ENCODE measurements around the gene BCR. TPM values are rescaled to one million over a fixed set of nuclear protein-coding genes. Genes with fewer than 3 reads are reported as not detected.

The BCR gene
- total RNA-seq, 2 donors from 2014 or later = 102 to 172 TPM

DNA sequence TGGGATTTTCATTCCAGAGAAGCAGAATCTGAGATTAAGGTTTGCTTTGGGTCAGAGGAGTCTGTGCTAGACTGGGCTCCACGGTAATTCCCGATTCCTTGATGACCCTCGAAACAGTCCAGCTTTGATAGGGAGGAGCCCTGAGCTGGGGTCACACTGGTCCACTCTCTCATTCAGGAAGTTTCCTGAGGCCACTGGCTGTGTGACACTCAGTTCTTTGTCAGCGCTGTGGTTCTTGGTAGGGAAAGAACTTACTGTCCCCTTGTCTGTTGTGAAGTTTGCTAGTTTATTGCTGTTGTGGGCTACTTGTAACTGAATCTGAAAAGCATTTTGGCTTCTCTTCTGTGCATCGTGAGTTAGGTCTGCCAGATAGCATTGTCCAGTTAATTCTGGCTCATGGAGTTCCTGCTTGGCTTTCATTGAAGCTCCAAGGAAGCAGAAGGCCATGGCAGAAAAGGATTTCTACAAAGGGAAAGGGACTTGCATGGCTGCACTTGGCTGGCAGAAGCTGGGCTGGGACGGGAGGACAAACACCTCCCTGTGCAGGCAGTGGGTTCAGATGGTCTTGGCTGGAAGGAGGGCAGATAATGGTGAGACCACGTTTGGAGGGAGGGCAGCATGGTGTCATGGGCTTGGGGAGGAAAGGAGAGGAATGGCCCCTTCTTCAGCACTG, 23.3 kb downstream of the BCR start:
- Mint-ChIP-seq H3K4me3 (no peak overlapping the region), H3K9me3 (no peaks in the 10 kb centered on the region), H3K4me1 (peaks cover 30% of the 10 kb centered on the region), H3K27ac (peak overlapping the region; percentile 91), H3K36me3 (ENCODE audit: low read depth) (peaks cover 58% of the 10 kb centered on the region), H3K27me3 (ENCODE audit: insufficient read depth) (no peaks in the 10 kb centered on the region)
- Histone ChIP-seq H3K36me3 (ENCODE audit: control insufficient read depth, insufficient read depth, low read length) (peaks cover 48% of the 10 kb centered on the region), H3K4me3 (ENCODE audit: low read length) (no peak overlapping the region), H3K27ac (ENCODE audit: low read depth, low read length) (no peak overlapping the region), H3K4me1 (ENCODE audit: control insufficient read depth, insufficient read depth, low read length) (peaks cover 16% of the 10 kb centered on the region), H3K27me3 (ENCODE audit: control insufficient read depth, insufficient read depth, low read length, poor library complexity, severe bottlenecking) (no peaks in the 10 kb centered on the region), H3K9me3 (ENCODE audit: control insufficient read depth, low read length) (no peaks in the 10 kb centered on the region), H3K9ac (ENCODE audit: extremely low read depth, low read length, poor library complexity, severe bottlenecking) (no peak overlapping the region)
- 92% methylated on average over 6 to 7 of the region's 7 CpGs for WGBS, 2 experiments (ENCODE audit: insufficient coverage in 1 of 2, insufficient read length in 1 of 2)
- TF ChIP-seq CTCF (conservative IDR thresholded peaks at IDR 0.05) = no peak
- no peak for DNase-seq

DNA sequence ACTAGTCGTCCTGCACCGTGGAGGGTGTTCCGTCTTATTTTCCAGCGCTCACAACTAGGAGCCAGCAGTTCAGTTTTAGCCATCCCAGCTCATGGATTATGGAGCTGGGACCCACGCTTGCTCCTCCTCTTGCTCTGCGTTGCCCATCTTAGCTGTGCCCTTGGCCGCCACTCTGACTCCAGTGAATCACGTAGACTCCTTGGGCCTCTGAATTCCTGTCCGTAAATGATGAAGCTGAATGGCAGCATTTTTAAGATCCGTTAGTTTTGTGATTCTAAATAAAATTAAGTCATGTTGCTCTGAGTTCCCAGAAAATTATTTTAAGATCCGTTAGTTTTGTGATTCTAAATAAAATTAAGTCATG, 23.8 kb downstream of the BCR start:
- H3K4me1 Mint-ChIP-seq = peaks cover 28% of the 10 kb centered on the region
- peaks cover 61% of the 10 kb centered on the region for H3K36me3 Mint-ChIP-seq (ENCODE audit: low read depth)
- whole genome bisulfite sequencing, 2 experiments (ENCODE audit: insufficient coverage in 1 of 2, insufficient read length in 1 of 2) = 95 to 97% methylated on average over 5 to 11 of the region's 11 CpGs
- TF ChIP-seq CTCF (conservative IDR thresholded peaks at IDR 0.05) = no peak
- no peak overlapping the region for H3K4me3 Mint-ChIP-seq
- DNase-seq = no peak
- peaks cover 48% of the 10 kb centered on the region for H3K36me3 ChIP-seq (ENCODE audit: control insufficient read depth, insufficient read depth, low read length)
- no peak overlapping the region for H3K27ac ChIP-seq (ENCODE audit: low read depth, low read length)
- H3K9ac ChIP-seq (ENCODE audit: extremely low read depth, low read length, poor library complexity, severe bottlenecking) = no peak overlapping the region
- H3K4me3 ChIP-seq (ENCODE audit: low read length) = no peak overlapping the region
- no peaks in the 10 kb centered on the region for H3K9me3 Mint-ChIP-seq
- peak overlapping the region; percentile 91 for H3K27ac Mint-ChIP-seq
- peaks cover 16% of the 10 kb centered on the region for H3K4me1 ChIP-seq (ENCODE audit: control insufficient read depth, insufficient read depth, low read length)
- H3K9me3 ChIP-seq (ENCODE audit: control insufficient read depth, low read length) = no peaks in the 10 kb centered on the region
- H3K27me3 Mint-ChIP-seq (ENCODE audit: insufficient read depth) = no peaks in the 10 kb centered on the region
- H3K27me3 ChIP-seq (ENCODE audit: control insufficient read depth, insufficient read depth, low read length, poor library complexity, severe bottlenecking) = no peaks in the 10 kb centered on the region

DNA sequence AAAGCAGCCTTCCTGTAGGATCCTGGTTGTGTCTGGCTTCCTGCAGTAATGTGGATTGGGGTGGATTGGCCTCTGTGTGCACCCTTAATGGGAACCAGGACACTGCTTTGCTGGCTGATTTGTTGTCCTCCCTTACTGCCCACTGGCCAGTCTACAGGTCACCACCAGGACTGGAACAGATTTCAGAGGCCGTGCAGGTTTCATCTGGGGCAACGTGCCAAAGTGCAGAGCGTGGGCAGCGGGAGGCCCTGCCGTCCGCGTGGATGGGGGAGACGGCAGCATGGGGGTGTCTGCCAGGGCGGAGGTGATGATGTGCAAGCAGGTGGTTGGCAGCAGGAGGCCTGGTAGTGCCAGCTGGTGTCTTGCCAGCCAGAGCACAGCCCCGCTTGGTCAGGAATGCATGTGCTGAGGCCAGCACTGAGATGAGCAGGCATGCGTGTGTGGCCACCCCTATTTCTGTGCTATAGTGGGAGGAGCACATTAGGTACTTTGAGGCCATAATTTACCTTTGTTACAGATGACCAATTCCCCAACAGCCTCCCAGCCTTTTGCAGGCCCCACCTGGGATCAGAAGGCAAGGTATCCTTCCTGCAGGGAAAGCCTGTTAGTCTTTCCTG, 24.3 kb downstream of the BCR start:
- DNase-seq = no peak
- no peaks in the 10 kb centered on the region for H3K9me3 Mint-ChIP-seq
- peak overlapping the region; percentile 42 for H3K9ac ChIP-seq (ENCODE audit: extremely low read depth, low read length, poor library complexity, severe bottlenecking)
- no peak overlapping the region for H3K4me3 Mint-ChIP-seq
- no peak for TF ChIP-seq CTCF (conservative IDR thresholded peaks at IDR 0.05)
- H3K27me3 Mint-ChIP-seq (ENCODE audit: insufficient read depth) = no peaks in the 10 kb centered on the region
- peaks cover 16% of the 10 kb centered on the region for H3K4me1 ChIP-seq (ENCODE audit: control insufficient read depth, insufficient read depth, low read length)
- H3K4me3 ChIP-seq (ENCODE audit: low read length) = no peak overlapping the region
- peak overlapping the region; percentile 91 for H3K27ac Mint-ChIP-seq
- no peaks in the 10 kb centered on the region for H3K27me3 ChIP-seq (ENCODE audit: control insufficient read depth, insufficient read depth, low read length, poor library complexity, severe bottlenecking)
- H3K36me3 ChIP-seq (ENCODE audit: control insufficient read depth, insufficient read depth, low read length) = peaks cover 45% of the 10 kb centered on the region
- H3K4me1 Mint-ChIP-seq = peaks cover 23% of the 10 kb centered on the region
- H3K9me3 ChIP-seq (ENCODE audit: control insufficient read depth, low read length) = no peaks in the 10 kb centered on the region
- no peak overlapping the region for H3K27ac ChIP-seq (ENCODE audit: low read depth, low read length)
- 94 to 98% methylated on average over 11 of the region's 11 CpGs for WGBS, 2 experiments (ENCODE audit: insufficient coverage in 1 of 2, insufficient read length in 1 of 2)
- peaks cover 57% of the 10 kb centered on the region for H3K36me3 Mint-ChIP-seq (ENCODE audit: low read depth)
